Activated naive CD8-positive, alpha-beta T cell (primary cell): ENCODE results near the gene LRRC28.
A peak's percentile ranks its signal among the peaks of the same experiment; 100 is the strongest.

Experiments used
- H3K27ac Mint-ChIP-seq: one replicate; pipeline ENCODE4 v1.8.0; 2021; ENCODE audit warnings: mixed read lengths
- H3K27me3 Mint-ChIP-seq: one replicate; pipeline ENCODE4 v1.8.0; 2021; ENCODE audit warnings: mixed read lengths
- H3K36me3 Mint-ChIP-seq: one replicate; pipeline ENCODE4 v1.8.0; 2021; ENCODE audit warnings: mixed read lengths
- H3K4me1 Mint-ChIP-seq: one replicate; pipeline ENCODE4 v1.8.0; 2021; ENCODE audit warnings: low read depth, mixed read lengths
- H3K4me3 Mint-ChIP-seq: one replicate; pipeline ENCODE4 v1.8.0; 2021; ENCODE audit warnings: mild to moderate bottlenecking, mixed read lengths
- H3K9me3 Mint-ChIP-seq: one replicate; pipeline ENCODE4 v1.8.0; 2021; ENCODE audit warnings: low read depth, mixed read lengths

Gene LRRC28

GRCh38 chr15:99238849-99239248, 12.4 kb upstream of the LRRC28 start:
- no peak overlapping the region for H3K27ac Mint-ChIP-seq

GRCh38 chr15:99239545-99240198, 11.6 kb upstream of the LRRC28 start:
- Mint-ChIP-seq H3K9me3 (no peaks in the 10 kb centered on the region), H3K4me1 (peaks cover 3% of the 10 kb centered on the region), H3K27me3 (peaks cover 15% of the 10 kb centered on the region), H3K36me3 (no peaks in the 10 kb centered on the region), H3K27ac (no peak overlapping the region), H3K4me3 (no peak overlapping the region)

More at GRCh38 chr15:99238849-99239248, 12.4 kb upstream of the LRRC28 start:
- no peak overlapping the region for H3K4me3 Mint-ChIP-seq
- no peaks in the 10 kb centered on the region for H3K36me3 Mint-ChIP-seq
- peaks cover 3% of the 10 kb centered on the region for H3K4me1 Mint-ChIP-seq
- peaks cover 15% of the 10 kb centered on the region for H3K27me3 Mint-ChIP-seq
- no peaks in the 10 kb centered on the region for H3K9me3 Mint-ChIP-seq

- peaks cover 9% of the 10 kb centered on the region for H3K27me3 Mint-ChIP-seq
Observed at GRCh38 chr15:99241752-99242151, 9.5 kb upstream of the LRRC28 start.

GRCh38 chr15:99244306-99244705, 7.0 kb upstream of the LRRC28 start:
- Mint-ChIP-seq H3K27ac (no peak overlapping the region), H3K27me3 (peaks cover 6% of the 10 kb centered on the region), H3K4me3 (no peak overlapping the region), H3K4me1 (peaks cover 3% of the 10 kb centered on the region), H3K36me3 (no peaks in the 10 kb centered on the region), H3K9me3 (no peaks in the 10 kb centered on the region)

More at GRCh38 chr15:99241752-99242151, 9.5 kb upstream of the LRRC28 start:
- Mint-ChIP-seq H3K36me3 (no peaks in the 10 kb centered on the region), H3K4me3 (no peak overlapping the region), H3K4me1 (peaks cover 3% of the 10 kb centered on the region), H3K9me3 (no peaks in the 10 kb centered on the region), H3K27ac (no peak overlapping the region)

- no peaks in the 10 kb centered on the region for H3K9me3 Mint-ChIP-seq
- no peak overlapping the region for H3K27ac Mint-ChIP-seq
- peaks cover 11% of the 10 kb centered on the region for H3K4me1 Mint-ChIP-seq
- H3K27me3 Mint-ChIP-seq = peaks cover 3% of the 10 kb centered on the region
- H3K36me3 Mint-ChIP-seq = no peaks in the 10 kb centered on the region
- no peak overlapping the region for H3K4me3 Mint-ChIP-seq
Observed at GRCh38 chr15:99247062-99247461, 4.2 kb upstream of the LRRC28 start.

GRCh38 chr15:99248000-99248715, 3.1 kb upstream of the LRRC28 start:
- Mint-ChIP-seq H3K4me1 (peaks cover 20% of the 10 kb centered on the region), H3K27me3 (peaks cover 3% of the 10 kb centered on the region), H3K4me3 (no peak overlapping the region), H3K27ac (no peak overlapping the region), H3K36me3 (no peaks in the 10 kb centered on the region), H3K9me3 (no peaks in the 10 kb centered on the region)

GRCh38 chr15:99249270-99249841, 1.9 kb upstream of the LRRC28 start, which contains the start of gene TTC23:
TSS of gene TTC23 (minus strand) at chr15:99249581. CDS start at chr15:99228712, 20,869 bp downstream.
- no peak within 1 kb of the TSS for H3K27ac Mint-ChIP-seq
- H3K27me3 Mint-ChIP-seq = no peaks in the 10 kb centered on the region
- no peaks in the 10 kb centered on the region for H3K9me3 Mint-ChIP-seq
- H3K4me1 Mint-ChIP-seq = peaks cover 29% of the 10 kb centered on the region
- no peaks in the 10 kb centered on the region for H3K36me3 Mint-ChIP-seq
- peak within 1 kb of the TSS; percentile 93 for H3K4me3 Mint-ChIP-seq

- no peaks in the 10 kb centered on the region for H3K27me3 Mint-ChIP-seq
- H3K9me3 Mint-ChIP-seq = no peaks in the 10 kb centered on the region
- no peak overlapping the region for H3K27ac Mint-ChIP-seq
- H3K36me3 Mint-ChIP-seq = no peaks in the 10 kb centered on the region
- H3K4me3 Mint-ChIP-seq = peak overlapping the region; percentile 93
- peaks cover 29% of the 10 kb centered on the region for H3K4me1 Mint-ChIP-seq
Observed at GRCh38 chr15:99250001-99250400, 1.3 kb upstream of the LRRC28 start.

GRCh38 chr15:99250494-99250856, 806 bp upstream of the LRRC28 start:
- Mint-ChIP-seq H3K27ac (peak overlapping the region; percentile 87), H3K9me3 (no peaks in the 10 kb centered on the region), H3K27me3 (no peaks in the 10 kb centered on the region), H3K36me3 (no peaks in the 10 kb centered on the region), H3K4me1 (peaks cover 29% of the 10 kb centered on the region), H3K4me3 (peak overlapping the region; percentile 93)

GRCh38 chr15:99252326-99252725, 1.0 kb downstream of the LRRC28 start:
- H3K9me3 Mint-ChIP-seq = no peaks in the 10 kb centered on the region
- H3K27ac Mint-ChIP-seq = no peak overlapping the region
- no peaks in the 10 kb centered on the region for H3K27me3 Mint-ChIP-seq
- H3K4me3 Mint-ChIP-seq = peak overlapping the region; percentile 93
- H3K36me3 Mint-ChIP-seq = peaks cover 10% of the 10 kb centered on the region
- H3K4me1 Mint-ChIP-seq = peaks cover 29% of the 10 kb centered on the region

- peaks cover 20% of the 10 kb centered on the region for H3K36me3 Mint-ChIP-seq
- peak overlapping the region; percentile 31 for H3K27ac Mint-ChIP-seq
- H3K4me1 Mint-ChIP-seq = peaks cover 29% of the 10 kb centered on the region
- H3K4me3 Mint-ChIP-seq = peak overlapping the region; percentile 14
- H3K9me3 Mint-ChIP-seq = no peaks in the 10 kb centered on the region
- no peaks in the 10 kb centered on the region for H3K27me3 Mint-ChIP-seq
Observed at GRCh38 chr15:99253381-99254090, 2.3 kb downstream of the LRRC28 start.

GRCh38 chr15:99257107-99257750, 5.9 kb downstream of the LRRC28 start:
- Mint-ChIP-seq H3K9me3 (no peaks in the 10 kb centered on the region), H3K4me3 (no peak overlapping the region), H3K36me3 (peaks cover 34% of the 10 kb centered on the region), H3K4me1 (peaks cover 16% of the 10 kb centered on the region), H3K27ac (no peak overlapping the region), H3K27me3 (no peaks in the 10 kb centered on the region)

GRCh38 chr15:99264125-99264524, 12.8 kb downstream of the LRRC28 start:
- H3K36me3 Mint-ChIP-seq = peaks cover 26% of the 10 kb centered on the region
- H3K4me1 Mint-ChIP-seq = no peaks in the 10 kb centered on the region
- H3K4me3 Mint-ChIP-seq = no peak overlapping the region
- H3K27ac Mint-ChIP-seq = no peak overlapping the region
- no peaks in the 10 kb centered on the region for H3K27me3 Mint-ChIP-seq
- no peaks in the 10 kb centered on the region for H3K9me3 Mint-ChIP-seq

- Mint-ChIP-seq H3K36me3 (peaks cover 20% of the 10 kb centered on the region), H3K27me3 (no peaks in the 10 kb centered on the region), H3K9me3 (no peaks in the 10 kb centered on the region), H3K27ac (no peak overlapping the region), H3K4me3 (no peak overlapping the region), H3K4me1 (no peaks in the 10 kb centered on the region)
Observed at GRCh38 chr15:99265541-99266070, 14.3 kb downstream of the LRRC28 start.
